GM12878 (cell line): ENCODE data around the gene MTIF2. TPM values are rescaled to one million over a fixed set of nuclear protein-coding genes. Genes with fewer than 3 reads are reported as not detected.

ENCODE experiments used
- ATAC-seq: fragments of 200-7000 bp; cut with Tn5 transposase; 3 replicates; pipeline ENCODE4 v1.9.1; 2020; ENCODE audit warnings: mild to moderate bottlenecking, moderate library complexity
- BruUV-seq: library from RNA; stranded (reverse); fragments of 400-500 nt; replicated peaks from 2 replicates; lab custom pipeline; 2021; lab: Mats Ljungman, UMichigan
- CTCF ChIA-PET: fragments of 300-600 bp; sonication (Branson Sonifier 250); formaldehyde crosslinking; extraction: SDS; loops from one replicate; lab custom pipeline; 2021; ENCODE audit warnings: inconsistent platforms; lab: Yijun Ruan, JAX
- POLR2A ChIA-PET: fragments of 350-600 bp; formaldehyde crosslinking; extraction: SDS; loops from one replicate; lab custom pipeline; 2021; ENCODE audit warnings: inconsistent platforms; lab: Charles Lee
- RAD21 ChIA-PET: fragments of 300-600 bp; sonication (Branson Sonifier 250); formaldehyde crosslinking; loops from one replicate; lab custom pipeline; 2023; ENCODE audit warnings: antibody characterized with exemption; ENCODE audit not compliant: unreplicated experiment; lab: Charles Lee
- SMC1A ChIA-PET: fragments of 300-600 bp; sonication (Branson Sonifier 250); formaldehyde crosslinking; loops from one replicate; lab custom pipeline; 2023; ENCODE audit not compliant: unreplicated experiment, uncharacterized antibody; lab: Charles Lee
- DNase-seq: peaks from one replicate; pipeline ENCODE4 v3.0.0-alpha.2; 2011; ENCODE audit warnings: low read depth, low spot score
- FAIRE-seq: peaks from 3 replicates; lab custom pipeline; 2011; peaks lifted over from hg19 to GRCh38; lab: Jason Lieb, UNC
- H2AFZ ChIP-seq: 2 replicates; pipeline ENCODE4 v1.6.0; 2011; ENCODE audit warnings: low read depth, low read length, control low read depth; ENCODE audit not compliant: control insufficient read depth
- H3K27ac ChIP-seq: 2 replicates; pipeline ENCODE4 v1.5.1; 2011; ENCODE audit warnings: control low read depth; ENCODE audit not compliant: control insufficient read depth, insufficient read depth
- H3K27me3 ChIP-seq, 2 experiments: replicated peaks in 1 of 2; 2 replicates each; pipeline versions ENCODE4 v1.6.0 to v1.6.1; 2011; ENCODE audit warnings: low read length in 1 of 2; ENCODE audit not compliant: control insufficient read depth in 2 of 2, insufficient read depth in 2 of 2
- H3K36me3 ChIP-seq, 2 experiments: 2 replicates each; pipeline ENCODE4 v1.5.1; 2011; ENCODE audit warnings: low read length in 1 of 2; ENCODE audit not compliant: control insufficient read depth in 2 of 2, insufficient read depth in 2 of 2
- H3K4me1 ChIP-seq: 2 replicates; pipeline ENCODE4 v1.6.1; 2011; ENCODE audit warnings: mild to moderate bottlenecking, low read length, moderate library complexity, mixed read lengths; ENCODE audit not compliant: control insufficient read depth, insufficient read depth
- H3K4me2 ChIP-seq: 2 replicates; pipeline ENCODE4 v1.6.0; 2011; ENCODE audit warnings: control low read depth; ENCODE audit not compliant: control insufficient read depth, insufficient read depth
- H3K4me3 ChIP-seq: fragments of 200-600 bp; sonication (generic); 2 replicates; pipeline ENCODE4 v1.5.1; 2016
- H3K79me2 ChIP-seq: 2 replicates; pipeline ENCODE4 v1.6.0; 2011; ENCODE audit warnings: low read length; ENCODE audit not compliant: control insufficient read depth, insufficient read depth
- H3K9ac ChIP-seq: 2 replicates; pipeline ENCODE4 v1.8.0; 2011; ENCODE audit warnings: low read length, control low read depth, mixed read lengths; ENCODE audit not compliant: control insufficient read depth, insufficient read depth
- H3K9me3 ChIP-seq: replicated peaks from 3 replicates; pipeline ENCODE4 v1.5.1; 2011; ENCODE audit warnings: mild to moderate bottlenecking, low read length; ENCODE audit not compliant: control insufficient read depth, insufficient read depth
- H4K20me1 ChIP-seq: 2 replicates; pipeline ENCODE4 v1.6.0; 2011; ENCODE audit not compliant: control insufficient read depth, insufficient read depth
- BCL11A ChIP-seq: IDR thresholded peaks from 2 replicates; pipeline ENCODE4 v1.6.1; 2011; ENCODE audit warnings: low read depth, low read length
- CEBPB ChIP-seq, 2 experiments: fragments of 150-350 bp in 1 of 2; IDR thresholded peaks; 2 replicates each; pipeline ENCODE4 v1.6.1; 2012 to 2014; ENCODE audit warnings: low read depth in 2 of 2, low read length in 2 of 2, borderline replicate concordance in 1 of 2, inconsistent platforms in 1 of 2
- EP300 ChIP-seq, 2 experiments: fragments of 150-350 bp in 1 of 2; IDR thresholded peaks; 2 replicates each; pipeline ENCODE4 v1.6.1; 2011 to 2012; ENCODE audit warnings: low read depth in 2 of 2, low read length in 2 of 2, borderline replicate concordance in 1 of 2, improper control_type of control experiment in 1 of 2, inconsistent platforms in 1 of 2; ENCODE audit not compliant: control insufficient read depth in 1 of 2
- EZH2 ChIP-seq: IDR thresholded peaks from 2 replicates; pipeline ENCODE4 v1.6.1; 2012; ENCODE audit warnings: low read depth, mild to moderate bottlenecking, control low read depth, inconsistent platforms, low read length, borderline replicate concordance; ENCODE audit not compliant: control insufficient read depth
- FOS ChIP-seq: IDR thresholded peaks from 3 replicates; pipeline ENCODE4 v1.6.1; 2011; ENCODE audit warnings: borderline replicate concordance; ENCODE audit not compliant: insufficient read length; ENCODE audit errors: extremely low read depth
- GABPA ChIP-seq: IDR thresholded peaks from 2 replicates; pipeline ENCODE4 v1.6.1; 2014; ENCODE audit warnings: antibody characterized with exemption, low read depth, mild to moderate bottlenecking, inconsistent platforms
- GATAD2B ChIP-seq: fragments of 450-650 bp; conservative IDR thresholded peaks from 2 replicates; pipeline ENCODE4 v1.6.1; 2017; ENCODE audit warnings: low read depth, mild to moderate bottlenecking, moderate library complexity
- MEF2A ChIP-seq: IDR thresholded peaks from 2 replicates; pipeline ENCODE4 v1.6.1; 2011; ENCODE audit warnings: low read depth, mild to moderate bottlenecking, low read length, moderate library complexity; ENCODE audit not compliant: insufficient read depth
- MEF2B ChIP-seq: fragments of 450-650 bp; IDR thresholded peaks from 2 replicates; pipeline ENCODE4 v1.6.1; 2018; ENCODE audit warnings: mild to moderate bottlenecking, moderate library complexity; ENCODE audit not compliant: partially characterized antibody, poor library complexity, severe bottlenecking
- PAX5 ChIP-seq: IDR thresholded peaks from 2 replicates; pipeline ENCODE4 v1.6.1; 2011; ENCODE audit warnings: low read depth, low read length, borderline replicate concordance
- PKNOX1 ChIP-seq: fragments of 450-650 bp; IDR thresholded peaks from 2 replicates; pipeline ENCODE4 v1.6.1; 2016; ENCODE audit warnings: mild to moderate bottlenecking
- POLR2A ChIP-seq: IDR thresholded peaks from 2 replicates; pipeline ENCODE4 v1.6.1; 2011; ENCODE audit warnings: low read depth, mild to moderate bottlenecking, low read length
- SKIL ChIP-seq: fragments of 450-650 bp; IDR thresholded peaks from 2 replicates; pipeline ENCODE4 v1.6.1; 2017; ENCODE audit warnings: mild to moderate bottlenecking, low read depth, inconsistent platforms; ENCODE audit not compliant: poor library complexity, severe bottlenecking
- SMARCA5 ChIP-seq: fragments of 450-650 bp; IDR thresholded peaks from 2 replicates; pipeline ENCODE4 v1.6.1; 2017; ENCODE audit warnings: mild to moderate bottlenecking
- ZZZ3 ChIP-seq: IDR thresholded peaks from 2 replicates; pipeline ENCODE4 v1.6.1; 2011; ENCODE audit warnings: low read depth; ENCODE audit not compliant: control insufficient read depth, insufficient read length
- WGBS: methylation state at CpG from one replicate; pipeline ENCODE4 v1.1.6; 2016; ENCODE audit warnings: low lambda C conversion rate; ENCODE audit not compliant: insufficient replicate concordance, insufficient coverage; ENCODE audit errors: missing lambda C conversion rate; 5-methylcytosine and 5-hydroxymethylcytosine counted together
- in situ Hi-C: fragments of 300-500 bp; cut with MboI; formaldehyde crosslinking; loops from 9 replicates; pipeline ENCODE4 v1.14.3; 2018; ENCODE audit warnings: mixed read lengths
- intact Hi-C: fragments of 100-400 bp; cut with micrococcal nuclease; formaldehyde crosslinking; loops from one replicate; pipeline ENCODE4 v1.14.2; 2022; ENCODE audit not compliant: unreplicated experiment
- polyA plus RNA-seq, 11 experiments: library from polyadenylated mRNA; depleted of rRNA in 4 of 11; unstranded in 6 of 11; stranded (reverse) in 5 of 11; fragments of >200 nt; fragmentation: Nextera tagmentation in 4 of 11; fragmentation: Illumina TruSeq in 1 of 11; extraction: Ambion mirVana in 4 of 11; extraction: Trizol in 1 of 11; gene quantifications; 1 replicate in 1 of 11; 2 replicates in 10 of 11; pipeline versions ENCODE4 v1.2.1 to v1.2.3, GENCODE V29; 2011 to 2016; ENCODE audit warnings: inconsistent platforms in 2 of 11, missing spikeins in 2 of 11, low read depth in 1 of 11
- total RNA-seq, 4 experiments: library from RNA; depleted of rRNA in 3 of 4; stranded (reverse); fragments of >200 nt in 3 of 4; fragmentation: Illumina TruSeq in 1 of 4; extraction: Trizol in 1 of 4; gene quantifications; 2 replicates each; pipeline versions ENCODE4 v1.2.1 to v1.2.3, GENCODE V29; 2013 to 2021

The MTIF2 gene
- total and polyA plus RNA-seq, 10 of the 15 experiments (the other 5 are each of a cell fraction or from before 2014, with no cell fraction given), result 26.4 to 63.7 (median 40.0) TPM

DNA sequence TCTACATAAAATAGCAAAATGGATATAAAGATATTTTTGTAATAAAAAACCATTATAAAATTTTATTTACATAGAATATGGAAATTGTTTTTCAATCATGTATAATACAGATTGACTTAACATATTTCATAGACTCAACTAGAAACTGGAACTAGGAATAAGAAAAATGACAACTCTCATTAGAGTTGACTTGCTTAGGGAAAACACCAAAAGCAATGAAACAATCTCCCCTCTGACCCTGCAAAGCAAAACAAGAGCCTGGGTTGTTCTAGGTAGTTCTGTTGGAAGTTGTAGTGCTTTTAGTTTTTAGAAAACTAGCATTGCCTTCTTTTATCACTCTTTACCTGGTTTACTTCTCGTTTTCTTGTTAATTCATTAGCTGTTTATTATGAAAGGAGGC, 32.2 kb upstream of the MTIF2 start:
- H3K9me3 ChIP-seq, result no peaks in the 10 kb centered on the region
- H3K79me2 ChIP-seq, result no peaks in the 10 kb centered on the region
- H3K36me3 ChIP-seq, result no peaks in the 10 kb centered on the region; a peak in 1 of 4 replicates
- WGBS, result 97% methylated on average over 1 of the region's 1 CpG
- ChIA-PET CTCF (interaction anchor here (1.3 kb wide), 1 partner anchor 9 kb away, joined by 4 read pairs; no protein-coding TSS in a partner anchor), RAD21 (no interaction called here), SMC1A (interaction anchor here (0.8 to 1.9 kb wide), 3 partner anchors 9 to 12 kb away, joined by 3 to 5 read pairs (median 4); no protein-coding TSS in a partner anchor), POLR2A (no interaction called here)
- TF ChIP-seq FOS (no peak), PAX5 (no peak), SMARCA5 (no peak), EZH2 (no peak), ZZZ3 (no peak)
- no peak overlapping the region for H3K27ac ChIP-seq
- no peak for DNase-seq
- no peak for FAIRE-seq
- H3K27me3 ChIP-seq, result no peaks in the 10 kb centered on the region
- no peak overlapping the region for H3K9ac ChIP-seq
- ATAC-seq, result no peak
- in situ Hi-C loops (no loop called here), intact Hi-C loops (no loop called here)
- H3K4me1 ChIP-seq, result peaks cover 18% of the 10 kb centered on the region
- no TSS peak for BruUV-seq
- H4K20me1 ChIP-seq, result no peaks in the 10 kb centered on the region
- H3K4me3 ChIP-seq, result no peak overlapping the region
- H3K4me2 ChIP-seq, result no peak overlapping the region
- no peak overlapping the region for H2AFZ ChIP-seq

DNA sequence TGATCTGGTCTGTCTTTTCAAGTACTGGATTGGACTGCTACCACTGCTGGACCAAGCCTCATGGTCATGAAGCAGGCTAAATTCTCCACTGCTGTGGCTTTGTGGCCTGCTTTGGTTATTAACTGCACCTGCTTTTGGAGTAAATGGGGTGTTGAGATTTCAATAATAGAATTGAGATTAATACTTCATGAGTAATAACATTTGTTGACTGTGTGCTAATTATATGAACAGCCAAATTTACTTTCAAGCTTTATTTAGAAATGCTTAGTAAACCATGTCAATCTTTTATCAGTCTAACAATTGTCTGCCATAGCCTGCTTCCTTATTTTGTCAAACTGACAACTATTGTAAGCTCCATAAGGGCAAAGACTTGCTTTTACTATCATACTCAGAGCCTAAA, 27.4 kb upstream of the MTIF2 start:
- ATAC-seq (peak; percentile 83), DNase-seq (peak; percentile 43), FAIRE-seq (peak; percentile 49)
- Histone ChIP-seq H3K4me2 (no peak overlapping the region), H2AFZ (no peak overlapping the region), H3K9me3 (no peaks in the 10 kb centered on the region), H3K9ac (no peak overlapping the region), H3K27me3 (no peaks in the 10 kb centered on the region), H4K20me1 (no peaks in the 10 kb centered on the region), H3K27ac (no peak overlapping the region), H3K4me3 (no peak overlapping the region), H3K79me2 (no peaks in the 10 kb centered on the region), H3K4me1 (peaks cover 7% of the 10 kb centered on the region; the same call in 1 of the 2 replicates), H3K36me3 (peaks cover 4 to 5% of the 10 kb centered on the region in 2 experiments)
- intact Hi-C loops (no loop called here), in situ Hi-C loops (no loop called here)
- ChIA-PET CTCF (no interaction called here), SMC1A (no interaction called here), RAD21 (no interaction called here), POLR2A (no interaction called here)
- BruUV-seq, result TSS peak; percentile 45
- peak; percentile 70; the same call in 1 of the 2 replicates for TF ChIP-seq BCL11A
- peak; percentile 78 for TF ChIP-seq MEF2B
- TF ChIP-seq GABPA, result peak; percentile 58; the same call in 1 of the 2 replicates
- no peak for TF ChIP-seq GATAD2B
- peak; percentile 41; the same call in 1 of the 2 replicates for TF ChIP-seq PKNOX1
- peak; percentile 98 for TF ChIP-seq MEF2A
- peak in 1 of 2 experiments; percentile 26; a peak in 1 of 4 replicates for TF ChIP-seq CEBPB (IDR thresholded peaks at IDR 0.05; ENCODE audit: borderline replicate concordance in 1 of 2, low read depth in 2 of 2, low read length in 2 of 2)
- TF ChIP-seq SKIL, result peak; percentile 41
- TF ChIP-seq POLR2A, result no peak
- TF ChIP-seq EP300 (IDR thresholded peaks at IDR 0.05; ENCODE audit: borderline replicate concordance in 1 of 2, control insufficient read depth in 1 of 2, low read depth in 2 of 2, low read length in 2 of 2), result peak in 1 of 2 experiments; percentile 49; a peak in 1 of 4 replicates
